Kidney capillary endothelial cell (primary cell): Measurements from ENCODE around the gene MEG3.
"Not testable (repeated sequence)": the region's sequence is repeated elsewhere in the genome, so short reads cannot be mapped to it uniquely, and the experiment has no call there.

Experiments used
- DNase-seq: peaks from one replicate; pipeline ENCODE4 v3.0.0-alpha.2; 2018; ENCODE audit warnings: low spot score

The MEG3 gene

DNA sequence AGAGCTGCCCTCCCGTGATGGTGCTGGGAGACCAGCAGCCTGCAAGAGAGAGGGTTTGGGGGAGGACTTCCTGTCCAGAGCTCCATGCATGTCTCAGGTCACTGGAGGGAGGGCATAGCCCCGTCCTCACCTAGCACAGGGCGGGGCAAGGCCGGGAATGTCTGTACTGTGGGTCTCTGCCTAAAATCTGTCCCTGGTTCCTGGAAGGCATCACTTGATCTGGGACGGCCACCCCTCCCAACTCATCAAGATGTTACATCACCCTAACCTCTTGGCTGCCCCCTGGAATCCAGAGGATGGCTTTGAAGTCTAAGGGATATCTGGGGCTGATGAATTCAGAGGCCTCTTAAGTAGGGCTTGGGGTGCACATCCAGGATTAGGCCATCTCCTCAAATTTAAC, 37.0 kb upstream of the MEG3 start:
- DNase-seq = no peak

DNA sequence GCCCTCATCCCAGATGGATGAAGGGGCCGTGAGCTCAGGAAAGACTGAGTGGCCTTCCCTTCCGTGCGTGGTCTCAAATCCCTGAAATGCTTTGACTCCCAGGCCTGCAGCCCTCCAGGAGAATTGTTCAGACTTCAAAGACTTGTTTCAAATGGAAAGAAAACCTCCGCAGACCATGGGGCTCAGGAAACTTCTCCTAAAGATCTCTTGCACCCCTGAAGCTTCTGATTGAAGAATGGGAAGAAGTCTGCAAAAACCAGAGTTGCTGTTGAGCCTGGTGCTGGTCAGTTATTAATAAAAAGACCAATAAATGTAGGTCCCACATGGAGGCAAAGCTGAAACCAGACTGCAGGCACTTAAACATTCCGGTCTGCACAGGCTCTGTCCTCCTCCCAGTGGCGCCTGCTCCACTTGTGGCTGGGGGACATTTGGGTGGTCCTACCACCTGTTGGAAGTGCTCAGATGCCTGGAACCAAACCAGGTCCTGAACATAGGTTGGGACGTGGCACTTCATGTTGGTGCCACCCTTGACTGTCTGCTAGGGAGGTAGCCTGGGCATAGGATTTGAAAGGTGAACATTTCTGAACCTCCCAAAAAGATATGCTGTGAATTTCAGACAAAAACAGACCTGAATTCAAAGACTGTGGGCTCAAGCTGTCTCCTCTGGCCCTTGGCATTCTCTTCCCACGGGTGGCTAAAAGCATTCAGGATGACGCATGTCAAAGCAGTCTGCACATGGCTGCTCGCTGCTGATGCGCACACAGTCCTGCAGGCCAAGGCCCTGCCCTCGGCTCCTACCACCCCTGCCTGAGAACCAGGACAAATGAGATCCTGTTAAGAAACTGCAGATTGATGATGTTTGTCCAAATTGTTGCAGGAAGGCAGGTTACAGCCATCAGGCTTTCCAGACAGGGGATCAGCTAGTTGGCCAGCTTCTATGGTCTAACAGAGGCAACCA, 36.2 kb upstream of the MEG3 start:
- no peak for DNase-seq

DNA sequence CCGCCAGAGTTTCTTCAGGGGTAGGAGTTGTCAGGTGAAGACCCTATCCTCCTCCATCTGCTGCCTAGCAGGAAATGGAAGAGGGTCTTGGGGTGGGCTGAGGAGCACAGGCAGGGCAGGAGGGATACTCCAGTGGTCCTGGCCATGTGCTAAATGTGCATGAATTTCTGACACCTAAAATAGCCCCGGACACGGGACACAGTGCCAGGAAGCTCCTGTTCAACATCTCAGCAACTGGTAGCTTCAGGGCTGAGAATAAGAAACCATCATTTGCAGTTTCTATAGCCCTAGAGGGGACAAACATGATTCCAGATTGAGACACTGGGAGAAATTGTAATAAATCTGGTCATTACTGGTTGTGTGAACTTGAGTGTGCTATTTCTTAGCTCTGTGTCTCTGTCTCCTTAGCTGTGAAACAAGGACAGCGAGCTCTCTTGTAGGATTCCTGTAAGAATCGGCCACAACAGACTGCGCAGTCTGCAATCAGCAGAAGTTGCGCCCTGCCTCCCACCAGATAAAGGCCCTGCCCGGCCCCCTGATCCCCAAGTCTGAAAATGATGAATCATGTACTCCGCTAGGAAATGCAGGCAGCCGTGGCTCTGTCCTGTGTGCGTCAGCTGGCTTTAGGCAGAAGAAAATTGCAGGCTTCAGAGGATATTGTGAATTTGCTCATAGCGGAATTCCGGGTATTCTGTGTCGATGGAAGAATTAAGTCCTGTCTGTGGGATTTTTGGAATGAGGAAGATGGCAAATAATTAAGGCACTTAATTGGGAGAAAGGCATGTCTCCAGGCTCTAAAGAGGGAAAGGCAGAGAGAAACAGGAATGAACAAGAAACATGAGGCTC, 35.2 kb upstream of the MEG3 start:
- DNase-seq = peak; percentile 57

GRCh38 chr14:100791348-100791735, 34.6 kb upstream of the MEG3 start:
- no peak for DNase-seq

DNA sequence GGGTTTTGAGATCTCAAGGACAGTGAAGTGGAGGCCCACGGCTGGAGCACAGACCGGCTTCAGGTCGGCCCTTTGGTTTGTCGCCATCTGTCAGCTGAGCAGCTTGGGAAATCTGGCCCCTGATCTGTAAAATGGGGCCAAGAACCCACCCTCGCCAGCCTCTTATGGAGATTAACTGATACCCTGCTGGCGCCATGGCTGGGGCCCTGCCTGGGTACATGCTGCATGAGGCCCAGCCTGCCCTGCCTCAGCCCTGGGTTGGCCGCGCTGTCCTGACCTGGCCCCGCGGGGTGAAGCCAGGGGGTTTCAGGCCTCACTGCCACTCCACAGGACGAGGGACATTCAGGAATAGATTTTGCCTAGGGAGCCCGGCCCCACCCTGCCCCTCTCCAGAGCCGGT, 33.9 kb upstream of the MEG3 start:
- DNase-seq = no peak

DNA sequence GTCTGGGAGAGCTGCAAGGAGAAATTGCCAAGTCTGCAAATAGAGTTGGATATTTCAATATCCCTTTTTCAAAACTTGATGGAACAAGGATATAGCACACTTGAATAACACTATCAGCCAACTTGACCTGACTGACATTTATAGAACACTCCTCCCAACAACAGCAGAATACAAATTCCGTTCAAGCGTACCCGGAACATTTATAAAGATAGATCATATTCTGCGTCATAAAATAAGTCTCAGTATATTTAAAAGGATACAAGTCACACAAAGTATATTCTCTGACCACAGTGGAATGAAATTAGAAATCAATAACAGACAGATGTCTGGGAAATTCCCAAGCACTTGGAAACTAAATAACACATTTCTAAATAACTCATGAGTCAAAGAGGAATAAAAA, 29.0 kb upstream of the MEG3 start:
- DNase-seq = no peak

DNA sequence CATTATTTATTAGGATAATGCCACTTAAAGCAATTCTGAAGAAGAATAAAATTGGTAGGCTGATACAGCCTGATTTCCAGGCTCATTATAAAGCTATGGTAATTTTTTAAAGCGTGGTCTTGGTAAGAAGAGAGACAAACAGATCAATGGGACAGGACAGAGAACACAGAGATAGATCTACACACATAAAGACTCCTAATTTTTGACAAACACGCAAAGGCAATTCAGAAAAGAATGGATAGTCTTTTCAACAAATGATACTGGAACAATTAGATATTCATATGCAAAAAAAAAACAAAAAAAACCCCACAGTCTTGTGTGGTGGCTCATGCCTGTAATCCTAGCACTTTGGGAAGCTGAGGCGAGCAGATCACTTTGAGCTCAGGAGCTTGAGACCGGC, 25.9 kb upstream of the MEG3 start:
- no peak for DNase-seq

DNA sequence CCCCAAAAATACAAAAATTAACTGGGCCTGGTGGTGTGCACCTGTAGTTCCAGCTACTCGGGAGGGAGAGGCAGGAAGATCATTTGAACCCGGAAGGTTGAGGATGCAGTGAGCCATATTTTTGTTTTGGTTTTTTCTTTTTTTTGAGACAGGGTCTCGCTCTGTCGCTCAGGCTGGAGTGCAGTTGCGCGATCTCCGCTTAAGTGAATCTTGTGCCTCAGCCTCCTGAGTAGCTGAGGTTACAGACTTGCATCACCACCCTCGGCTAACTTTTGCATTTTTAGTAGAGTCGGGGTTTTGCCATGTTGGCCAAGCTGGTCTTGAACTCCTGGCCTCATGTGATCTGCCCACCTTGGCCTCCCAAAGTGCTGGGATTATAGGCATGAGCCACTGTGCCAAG, 24.5 kb upstream of the MEG3 start:
- not testable (repeated sequence) for DNase-seq

DNA sequence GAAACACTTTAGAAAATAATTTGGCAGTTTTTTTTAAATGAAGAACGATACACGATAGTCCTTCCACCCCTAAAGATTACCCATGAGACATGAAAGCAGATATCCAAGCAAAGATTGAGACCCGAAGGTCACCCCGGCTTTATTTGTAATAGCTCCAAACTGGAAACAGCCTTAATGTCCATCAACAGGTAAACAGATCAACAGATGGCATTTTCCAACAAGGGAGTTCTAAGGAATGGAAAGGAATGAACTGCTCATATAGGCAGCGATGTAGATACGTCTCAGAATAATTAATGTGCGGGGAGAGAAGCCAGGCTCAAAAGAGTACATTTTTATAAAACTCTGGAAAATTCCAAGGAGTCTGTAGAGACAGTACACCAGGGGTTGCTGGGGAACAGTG, 23.7 kb upstream of the MEG3 start:
- DNase-seq = no peak

GRCh38 chr14:100802766-100803165, 23.2 kb upstream of the MEG3 start:
- DNase-seq = no peak

- DNase-seq = no peak
These were observed 22.7 kb upstream of the MEG3 start for GRCh38 chr14:100803226-100803625.

GRCh38 chr14:100803676-100804075, 22.2 kb upstream of the MEG3 start:
- DNase-seq = no peak

GRCh38 chr14:100804138-100804537, 21.8 kb upstream of the MEG3 start:
- DNase-seq = no peak

GRCh38 chr14:100804558-100805309, 21.2 kb upstream of the MEG3 start:
- no peak for DNase-seq

GRCh38 chr14:100806386-100806785, 19.5 kb upstream of the MEG3 start:
- DNase-seq = no peak

DNA sequence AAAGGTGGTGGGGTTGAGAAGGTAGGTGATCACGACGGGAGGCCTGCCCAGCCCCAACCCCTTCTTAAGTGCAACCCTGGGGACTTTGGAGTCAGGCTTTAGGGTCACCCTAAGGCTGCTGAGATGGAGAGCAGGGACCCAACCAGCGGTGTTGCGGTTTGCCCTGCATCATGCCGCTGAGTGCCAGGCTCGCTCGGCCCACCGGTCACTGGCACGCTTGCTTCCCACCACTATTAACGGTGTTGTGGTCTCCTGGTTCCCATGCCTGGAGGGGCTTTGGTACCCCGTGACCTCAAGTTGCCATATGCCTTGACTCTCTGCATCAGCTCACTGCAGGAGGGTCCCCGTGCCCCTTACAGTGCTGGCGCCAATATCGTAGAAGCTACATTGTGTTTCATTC, 18.4 kb upstream of the MEG3 start:
- DNase-seq = no peak

GRCh38 chr14:100807979-100808734, 17.8 kb upstream of the MEG3 start:
- DNase-seq = no peak

DNA sequence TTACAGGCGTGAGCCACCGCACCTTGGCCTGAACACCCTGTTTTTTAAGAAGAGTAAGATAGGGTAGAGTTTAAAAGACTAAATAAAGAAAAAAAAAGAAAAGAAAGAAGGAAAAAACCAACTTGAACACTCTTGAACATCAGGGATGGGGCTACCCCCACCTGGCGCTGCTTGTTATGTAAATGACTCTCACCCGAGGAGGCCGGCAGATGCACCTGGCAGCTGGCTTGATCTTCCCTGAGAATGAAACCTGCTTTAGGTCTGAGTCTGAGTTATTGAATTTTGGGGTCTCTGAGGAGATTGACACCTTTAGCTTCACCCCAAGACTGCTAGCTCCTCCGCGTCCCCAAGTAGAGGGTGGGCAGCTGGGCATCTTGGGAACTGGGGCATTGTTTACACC, 15.5 kb upstream of the MEG3 start:
- DNase-seq = no peak

DNA sequence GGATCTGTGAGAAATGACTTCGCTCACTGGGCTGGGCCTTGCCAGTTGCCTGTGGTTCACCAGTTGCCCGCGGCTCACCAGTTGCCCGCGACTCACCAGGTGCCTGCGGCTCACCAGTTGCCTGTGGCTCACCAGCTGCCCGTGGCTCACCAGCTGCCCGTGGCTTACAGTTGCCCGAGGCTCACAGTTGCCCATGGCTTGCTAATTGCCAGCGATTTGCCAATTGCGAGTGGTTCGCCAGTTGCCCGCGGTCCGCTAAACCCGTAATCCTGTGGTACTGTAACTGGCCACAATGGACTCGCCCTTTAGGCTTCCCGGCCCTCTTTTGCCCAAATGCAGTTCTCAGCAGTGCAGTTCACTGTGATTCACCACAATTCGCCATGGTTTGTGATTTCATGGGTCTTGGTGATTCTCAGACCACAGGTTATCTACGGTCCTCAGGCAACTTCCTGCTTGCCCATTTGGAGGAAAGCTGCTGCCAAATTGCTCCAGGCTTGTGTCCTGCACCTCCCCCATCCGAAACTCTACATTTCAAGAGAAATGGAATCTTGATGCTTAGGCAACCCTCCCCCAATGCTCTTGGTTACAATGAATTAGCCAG, 15.0 kb upstream of the MEG3 start:
- no peak for DNase-seq

DNA sequence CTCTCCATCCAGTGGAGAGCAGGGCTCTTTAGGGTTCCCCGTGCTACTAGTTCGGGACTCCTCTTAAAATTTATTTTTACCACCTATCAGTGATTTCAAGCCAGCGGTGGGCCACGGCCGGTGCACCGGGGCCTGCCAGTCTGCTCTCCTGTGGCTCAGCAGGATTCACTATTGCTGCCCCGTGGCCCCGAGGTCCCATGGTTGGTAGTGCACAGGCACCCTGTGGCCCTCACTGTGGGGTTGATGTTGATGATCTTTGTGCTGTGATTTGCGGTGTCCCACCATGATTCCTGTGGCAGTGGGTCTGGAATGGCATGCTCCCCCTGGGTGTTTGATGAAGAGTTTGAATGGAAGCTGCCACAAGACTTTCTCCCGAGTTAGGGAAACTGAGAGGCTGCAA, 12.6 kb upstream of the MEG3 start:
- DNase-seq = no peak
